Astrocyte of the spinal cord (primary cell): ENCODE results near the gene DOK1.
A peak's percentile ranks its signal among the peaks of the same experiment; 100 is the strongest.

ENCODE experiments used
- DNase-seq: peaks from one replicate; pipeline ENCODE4 v3.0.0; 2011; ENCODE audit warnings: low read depth, low spot score
- H3K4me3 ChIP-seq: 2 replicates; pipeline ENCODE4 v1.5.1; 2011; ENCODE audit warnings: low read depth, mild to moderate bottlenecking, low read length, moderate library complexity
- in situ Hi-C: cut with HindIII; loops from 2 replicates; pipeline ENCODE4 v1.10.0; 2017; ENCODE audit warnings: low sequenced_read_pairs
- TF ChIP-seq, protein P1 (sequence below): IDR thresholded peaks from 2 replicates; pipeline ENCODE4 v1.5.1; 2012; ENCODE audit warnings: low read depth, mild to moderate bottlenecking, low read length, inconsistent platforms

DOK1 gene

GRCh38 chr2:74569686-74570085, 15.2 kb downstream of the DOK1 start:
- in situ Hi-C loops, result no loop called here

GRCh38 chr2:74571058-74571457, 16.5 kb downstream of the DOK1 start:
- no peak for DNase-seq
- TF ChIP-seq, protein P1, sequence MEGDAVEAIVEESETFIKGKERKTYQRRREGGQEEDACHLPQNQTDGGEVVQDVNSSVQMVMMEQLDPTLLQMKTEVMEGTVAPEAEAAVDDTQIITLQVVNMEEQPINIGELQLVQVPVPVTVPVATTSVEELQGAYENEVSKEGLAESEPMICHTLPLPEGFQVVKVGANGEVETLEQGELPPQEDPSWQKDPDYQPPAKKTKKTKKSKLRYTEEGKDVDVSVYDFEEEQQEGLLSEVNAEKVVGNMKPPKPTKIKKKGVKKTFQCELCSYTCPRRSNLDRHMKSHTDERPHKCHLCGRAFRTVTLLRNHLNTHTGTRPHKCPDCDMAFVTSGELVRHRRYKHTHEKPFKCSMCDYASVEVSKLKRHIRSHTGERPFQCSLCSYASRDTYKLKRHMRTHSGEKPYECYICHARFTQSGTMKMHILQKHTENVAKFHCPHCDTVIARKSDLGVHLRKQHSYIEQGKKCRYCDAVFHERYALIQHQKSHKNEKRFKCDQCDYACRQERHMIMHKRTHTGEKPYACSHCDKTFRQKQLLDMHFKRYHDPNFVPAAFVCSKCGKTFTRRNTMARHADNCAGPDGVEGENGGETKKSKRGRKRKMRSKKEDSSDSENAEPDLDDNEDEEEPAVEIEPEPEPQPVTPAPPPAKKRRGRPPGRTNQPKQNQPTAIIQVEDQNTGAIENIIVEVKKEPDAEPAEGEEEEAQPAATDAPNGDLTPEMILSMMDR, result no peak
- H3K4me3 ChIP-seq, result no peak overlapping the region
- in situ Hi-C loops, result no loop called here

More at GRCh38 chr2:74569686-74570085, 15.2 kb downstream of the DOK1 start:
- no peak for DNase-seq
- no peak overlapping the region for H3K4me3 ChIP-seq
- TF ChIP-seq, protein P1, result no peak

DNA sequence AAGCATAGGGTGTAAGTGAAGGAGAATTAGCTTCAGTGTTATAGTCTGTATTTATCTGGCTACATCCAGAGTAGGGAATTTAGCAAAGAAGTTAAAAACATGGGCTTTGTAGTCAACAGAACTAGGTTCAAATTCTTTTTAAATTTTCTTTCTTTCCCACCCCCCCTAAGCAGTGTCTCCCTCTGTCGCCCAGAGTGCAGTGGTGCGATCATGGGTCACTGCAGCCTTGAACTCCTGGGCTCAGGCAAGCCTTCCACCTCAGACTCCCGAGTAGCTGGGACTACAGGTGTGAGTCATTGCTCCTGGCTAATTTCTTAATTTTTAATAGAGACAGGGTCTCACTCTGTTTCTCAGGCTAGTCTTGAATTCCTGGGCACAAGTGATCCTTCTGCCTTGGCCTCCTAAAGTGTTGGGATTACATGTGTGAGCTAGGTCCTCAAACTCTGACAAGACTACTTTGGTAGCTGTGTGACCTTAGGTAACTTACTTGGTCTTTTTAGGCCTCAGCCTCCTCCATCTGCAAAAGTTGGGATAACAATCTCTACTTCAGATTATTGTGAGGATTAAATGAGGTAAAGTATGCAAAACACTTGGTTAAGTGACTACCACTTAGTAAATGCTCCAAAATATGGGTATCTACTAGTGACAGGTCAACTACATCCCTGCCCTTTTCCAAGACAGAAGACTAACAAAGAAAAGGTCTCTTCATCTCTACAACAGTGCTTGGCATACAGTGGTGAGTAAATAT, 17.8 kb downstream of the DOK1 start:
- in situ Hi-C loops, result no loop called here
- DNase-seq, result no peak
- TF ChIP-seq, protein P1, result no peak
- no peak overlapping the region for H3K4me3 ChIP-seq

DNA sequence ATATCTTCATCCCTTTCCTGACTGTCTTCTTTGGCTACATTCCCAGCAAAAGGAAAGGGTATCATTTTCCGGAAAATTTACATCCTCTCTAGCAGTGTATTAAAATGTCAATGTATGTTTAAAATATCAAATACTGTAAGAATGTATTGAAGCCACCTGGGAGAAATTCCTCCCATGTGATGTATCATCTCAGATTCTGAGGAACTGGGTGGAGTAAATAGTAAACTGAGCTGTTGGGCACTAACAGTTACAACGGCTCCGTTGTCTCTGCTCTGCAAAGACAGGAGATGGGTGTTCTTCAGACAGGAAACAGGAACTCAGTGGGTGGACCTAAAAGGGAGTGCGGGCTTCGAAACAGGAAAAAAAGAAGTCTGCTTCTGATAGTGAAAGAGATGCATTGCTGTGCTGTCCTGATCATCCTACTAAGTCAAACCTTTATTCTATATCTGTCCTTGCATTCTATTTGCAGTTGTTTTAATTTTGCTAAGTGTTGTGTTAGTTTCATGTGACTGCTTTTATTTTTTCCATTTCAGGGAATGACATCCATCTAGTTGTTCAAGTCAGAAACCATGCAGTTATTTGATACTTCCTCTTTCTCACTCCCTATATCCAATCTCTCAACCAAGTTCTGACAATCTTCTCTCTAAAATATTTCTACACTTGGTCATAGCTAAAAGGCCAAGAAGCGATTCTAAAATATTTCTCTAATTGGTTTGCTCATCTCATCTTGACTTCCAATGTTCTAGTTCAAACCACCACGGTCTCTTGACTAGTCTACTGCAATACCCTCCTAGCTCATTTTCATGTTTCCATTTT, 19.4 kb downstream of the DOK1 start:
- in situ Hi-C loops, result no loop called here
- no peak overlapping the region for H3K4me3 ChIP-seq
- TF ChIP-seq, protein P1, result no peak
- DNase-seq, result peak; percentile 70

- H3K4me3 ChIP-seq, result no peak overlapping the region
- TF ChIP-seq, protein P1, result no peak
- DNase-seq, result no peak
- in situ Hi-C loops, result no loop called here
Measured at GRCh38 chr2:74575320-74575719, 20.8 kb downstream of the DOK1 start.

DNA sequence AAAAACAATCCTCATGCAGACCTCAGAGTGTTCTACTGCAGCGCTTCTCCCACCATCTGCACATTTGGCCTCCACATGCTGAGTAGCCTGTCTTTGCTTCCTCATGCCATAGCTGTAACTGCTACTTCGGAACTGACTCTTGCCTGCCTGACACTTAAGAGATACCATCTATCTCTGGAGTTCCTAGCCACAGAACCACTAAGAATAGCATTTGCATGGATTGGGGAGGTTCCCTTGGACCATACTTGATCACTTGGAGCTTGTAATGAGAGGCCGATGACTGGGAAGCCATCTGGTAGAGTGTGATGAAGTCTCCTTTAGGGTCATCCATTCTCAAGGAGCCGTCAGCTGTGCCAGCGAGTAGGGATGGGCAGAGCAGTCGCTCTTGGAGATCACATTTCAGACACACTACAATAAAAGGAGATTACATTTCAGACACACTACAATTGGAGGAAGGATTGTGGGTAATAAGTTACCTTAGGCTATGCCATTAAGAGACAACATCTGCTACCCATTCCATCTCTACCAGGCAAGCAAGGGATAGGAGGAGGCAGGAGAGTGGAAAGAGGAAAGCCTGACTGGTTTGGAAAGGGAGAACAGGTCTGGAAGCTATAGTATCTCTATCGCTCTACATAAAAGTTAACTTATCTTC, 21.8 kb downstream of the DOK1 start:
- in situ Hi-C loops, result no loop called here
- TF ChIP-seq, protein P1, result no peak
- H3K4me3 ChIP-seq, result no peak overlapping the region
- DNase-seq, result no peak
